Measurements from ENCODE around the gene ZNF689. TPM values are rescaled to one million over a fixed set of nuclear protein-coding genes. Genes with fewer than 3 reads are reported as not detected.

The ZNF689 gene
- total and polyA plus RNA-seq, 7 donors = 3.4 to 9.6 (median 5.8) TPM

GRCh38 chr16:30559690-30560089, 50.5 kb downstream of the ZNF689 start:
- H3K4me1 ChIP-seq = peaks cover 21% of the 10 kb centered on the region

DNA sequence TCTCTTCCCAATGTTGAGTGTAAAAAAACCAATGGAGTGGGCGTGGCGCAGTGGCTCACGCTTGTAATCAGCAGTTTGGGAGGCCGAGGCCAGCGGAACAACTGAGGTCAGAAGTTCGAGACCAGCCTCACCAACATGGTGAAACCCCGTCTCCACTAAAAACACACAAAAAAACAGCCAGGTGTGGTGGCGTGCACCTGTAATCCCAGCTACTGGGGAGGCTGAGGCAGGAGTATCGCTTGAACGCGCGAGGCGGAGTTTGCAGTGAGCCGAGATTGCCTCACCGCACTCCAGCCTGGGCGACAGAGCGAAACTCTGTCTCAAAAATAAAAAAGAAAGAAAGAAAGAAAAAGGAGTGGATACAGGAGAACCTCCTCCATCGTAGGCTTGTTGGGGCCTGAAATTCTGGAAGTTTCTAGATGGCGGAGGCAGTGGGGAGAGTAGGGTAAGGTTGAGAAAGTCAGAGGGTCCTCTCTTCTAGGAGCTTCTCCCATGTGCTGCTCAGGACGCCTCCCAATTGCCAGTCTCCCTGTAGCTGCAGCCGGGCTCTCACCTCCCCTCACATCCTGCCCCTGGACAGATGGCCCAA, 51.3 kb downstream of the ZNF689 start:
- peaks cover 23% of the 10 kb centered on the region for H3K4me1 ChIP-seq
- ATAC-seq (no peak), DNase-seq (peak in 1 of 2 donors; percentile 48)
- TF ChIP-seq CTCF (IDR thresholded peaks at IDR 0.05) = no peak
- H3K27me3 ChIP-seq (ENCODE audit: insufficient read depth in 3 of 3, low read length in 2 of 3) = no peaks in the 10 kb centered on the region
- H3K27ac ChIP-seq = peak overlapping the region; percentile 97
- no peaks in the 10 kb centered on the region for H3K9me3 ChIP-seq
- intact Hi-C loops (cut with DNase I) = loop anchor here (1.0 to 2.0 kb wide), 3 partner anchors 24 to 26 kb away; partner anchors contain the start of genes ZNF747 (in 1 of the 2) and ZNF785 (in 1 of the 2)
- peak overlapping the region; percentile 96 for H3K4me3 ChIP-seq
- 84 to 85% (median 85%) methylated on average over 20 to 21 of the region's 21 CpGs for WGBS, 3 donors
- peaks cover 0 to 18% of the 10 kb centered on the region in 2 donors for H3K36me3 ChIP-seq (ENCODE audit: insufficient read depth in 1 of 2, low read depth in 1 of 2)

More at GRCh38 chr16:30559690-30560089, 50.5 kb downstream of the ZNF689 start:
- DNase-seq (no peak), ATAC-seq (no peak)
- intact Hi-C loops (cut with DNase I) = loop anchor here in 1 of 2 donors (2.0 kb wide), 1 partner anchor 25 kb away; the partner anchor contains the start of gene ZNF747
- TF ChIP-seq CTCF (IDR thresholded peaks at IDR 0.05) = no peak
- no peak overlapping the region for H3K4me3 ChIP-seq
- H3K27ac ChIP-seq = no peak overlapping the region
- H3K27me3 ChIP-seq (ENCODE audit: insufficient read depth in 3 of 3, low read length in 2 of 3) = no peaks in the 10 kb centered on the region
- H3K36me3 ChIP-seq (ENCODE audit: insufficient read depth in 1 of 2, low read depth in 1 of 2) = peaks cover 0 to 10% of the 10 kb centered on the region in 2 donors
- 94 to 96% (median 94%) methylated on average over 6 of the region's 6 CpGs for WGBS, 3 donors
- no peaks in the 10 kb centered on the region for H3K9me3 ChIP-seq

GRCh38 chr16:30557957-30558788, 52.0 kb downstream of the ZNF689 start, which contains the start of gene ZNF764:
Gene ZNF764, minus strand, starts transcription at chr16:30558374. Its CDS starts 192 bp downstream, at chr16:30558182.
- H3K9me3 ChIP-seq = no peaks in the 10 kb centered on the region
- peak; percentile 98 to 99 for DNase-seq
- intact Hi-C loops (cut with DNase I) = loop anchor here (1.0 to 2.0 kb wide), 3 partner anchors 23 to 27 kb away; partner anchors contain the start of genes ZNF747 (in 1 of the 2) and ZNF785 (in 1 of the 2)
- 0% methylated on average over 62 to 74 of the region's 74 CpGs for WGBS, 3 donors
- ATAC-seq = peak; percentile 95 to 96 (median 96)
- no peaks in the 10 kb centered on the region for H3K27me3 ChIP-seq (ENCODE audit: insufficient read depth in 3 of 3, low read length in 2 of 3)
- H3K4me3 ChIP-seq = peak within 1 kb of the TSS; percentile 96
- peaks cover 0 to 25% of the 10 kb centered on the region in 2 donors for H3K36me3 ChIP-seq (ENCODE audit: insufficient read depth in 1 of 2, low read depth in 1 of 2)
- H3K27ac ChIP-seq = peak within 1 kb of the TSS; percentile 97
- H3K4me1 ChIP-seq = peaks cover 30% of the 10 kb centered on the region
- no peak for TF ChIP-seq CTCF (IDR thresholded peaks at IDR 0.05)

GRCh38 chr16:30557707-30557956, 52.6 kb downstream of the ZNF689 start:
- 0 to 1% (median 1%) methylated on average over 15 to 17 of the region's 17 CpGs for WGBS, 3 donors
- Histone ChIP-seq H3K27me3 (ENCODE audit: insufficient read depth in 3 of 3, low read length in 2 of 3) (no peaks in the 10 kb centered on the region), H3K4me1 (peaks cover 31% of the 10 kb centered on the region), H3K4me3 (peak overlapping the region; percentile 96), H3K9me3 (no peaks in the 10 kb centered on the region), H3K36me3 (ENCODE audit: insufficient read depth in 1 of 2, low read depth in 1 of 2) (peaks cover 0 to 30% of the 10 kb centered on the region in 2 donors), H3K27ac (peak overlapping the region; percentile 97)
- peak in 3 of 4 donors; percentile 0 to 11 (median 4) for ATAC-seq
- intact Hi-C loops (cut with DNase I) = no loop called here
- peak in 1 of 2 donors; percentile 23 for DNase-seq
- TF ChIP-seq CTCF (IDR thresholded peaks at IDR 0.05) = no peak
